Transverse colon (tissue), 4 donors: ENCODE results near the gene FBXL12. TPM values are rescaled to one million over a fixed set of nuclear protein-coding genes. Genes with fewer than 3 reads are reported as not detected.
"Not testable (repeated sequence)": the region's sequence is repeated elsewhere in the genome, so short reads cannot be mapped to it uniquely, and the experiment has no call there.

Source experiments
- DNase-seq: peaks from one replicate; pipeline ENCODE4 v3.0.0-alpha.2; 2019
- H3K27ac ChIP-seq, 4 donors: fragments of 200-600 bp; sonication (generic); 2 replicates each; pipeline ENCODE4 v1.5.1; 2016 to 2018; ENCODE audit warnings: inconsistent platforms in 4 of 4
- H3K27me3 ChIP-seq: fragments of 200-600 bp; sonication (generic); 2 replicates; pipeline ENCODE4 v1.5.1; 2017; ENCODE audit warnings: inconsistent platforms
- H3K36me3 ChIP-seq, 4 donors: fragments of 200-600 bp; sonication (generic); 2 replicates each; pipeline ENCODE4 v1.5.1; 2017 to 2019; ENCODE audit warnings: inconsistent platforms in 4 of 4
- H3K4me1 ChIP-seq, 4 donors: fragments of 200-600 bp; sonication (generic); 2 replicates each; pipeline ENCODE4 v1.5.1; 2017 to 2020; ENCODE audit warnings: inconsistent platforms in 4 of 4
- H3K4me3 ChIP-seq, 4 donors: fragments of 200-600 bp; sonication (generic); 1 replicate in 1 of 4; 2 replicates in 3 of 4; pipeline versions ENCODE4 v1.5.1 to v1.6.1; 2017 to 2019; ENCODE audit warnings: inconsistent platforms in 4 of 4
- H3K9me3 ChIP-seq, 2 donors: fragments of 200-600 bp; sonication (generic); 2 replicates each; pipeline ENCODE4 v1.5.1; 2017 to 2019; ENCODE audit warnings: inconsistent platforms in 2 of 2
- CTCF ChIP-seq, 5 experiments: fragments of 200-600 bp in 3 of 5; fragments of 450-650 bp in 2 of 5; sonication (generic) in 3 of 5; IDR thresholded peaks; 1 replicate in 2 of 5; 2 replicates in 3 of 5; pipeline ENCODE4 v1.5.1; 2016 to 2017; ENCODE audit warnings: antibody characterized with exemption in 5 of 5, inconsistent platforms in 3 of 5, mild to moderate bottlenecking in 2 of 5, moderate library complexity in 1 of 5
- EP300 ChIP-seq: sonication (generic); formaldehyde crosslinking; IDR thresholded peaks from one replicate; pipeline ENCODE4 v1.6.1; 2017; ENCODE audit warnings: antibody characterized with exemption, low read depth
- POLR2A ChIP-seq: fragments of 450-650 bp; IDR thresholded peaks from one replicate; pipeline ENCODE4 v1.6.1; 2016; ENCODE audit warnings: antibody characterized with exemption, mild to moderate bottlenecking, moderate library complexity
- POLR2AphosphoS5 ChIP-seq, 3 donors: sonication (generic); formaldehyde crosslinking; IDR thresholded peaks; one replicate each; pipeline ENCODE4 v1.6.1; 2016; ENCODE audit warnings: antibody characterized with exemption in 3 of 3
- WGBS, 2 donors: methylation state at CpG; one replicate each; pipeline ENCODE4 v1.1.5; 2018; ENCODE audit warnings: low coverage in 1 of 2; 5-methylcytosine and 5-hydroxymethylcytosine counted together
- in situ Hi-C, 4 donors: fragments of 200-750 bp; cut with MboI; loops; one replicate each; pipeline versions ENCODE4 v1.15.0 to v1.15.1; 2017; ENCODE audit warnings: low sequenced_read_pairs in 3 of 4, low pct_ligation_motif_present in 1 of 4, low pct_unique_long_range_greater_than_20kb in 1 of 4
- intact Hi-C: fragments of 100-400 bp; cut with DNase I; formaldehyde crosslinking; loops from one replicate; pipeline ENCODE4 v1.15.1; 2023; ENCODE audit warnings: low total_unique reads
- total RNA-seq, 4 donors: library from RNA; depleted of rRNA; stranded (reverse); fragments of >200 nt; gene quantifications; one replicate each; pipeline ENCODE4 v1.1.0, GENCODE V29; 2016

FBXL12 gene
- total RNA-seq, 4 donors from 2014 or later = 32.9 to 184 (median 83.1) TPM

- Histone ChIP-seq H3K4me1 (peaks cover 0 to 22% (median 11%) of the 10 kb centered on the region in 4 donors), H3K27me3 (no peaks in the 10 kb centered on the region), H3K4me3 (peak overlapping the region; percentile 51 to 73 (median 70)), H3K9me3 (no peaks in the 10 kb centered on the region), H3K27ac (peak overlapping the region; percentile 90 to 94 (median 92)), H3K36me3 (no peaks in the 10 kb centered on the region)
- TF ChIP-seq CTCF (IDR thresholded peaks at IDR 0.05) = peak in 1 of 5 experiments; percentile 22
- TF ChIP-seq POLR2A = no peak
- TF ChIP-seq POLR2AphosphoS5 (IDR thresholded peaks at IDR 0.05) = peak in 1 of 3 donors; percentile 34
- no peak for TF ChIP-seq EP300
- peak; percentile 97 for DNase-seq
- intact Hi-C loops (loop anchor here (10.0 kb wide), 2 partner anchors 478 to 578 kb away; partner anchors contain the start of gene OR7D4), in situ Hi-C loops (loop anchor here (5.0 to 25.0 kb wide), 5 partner anchors 168 to 655 kb away; partner anchors contain the start of genes ZNF559 (in 3 of the 4), ZNF561 (in 3 of the 4), ZNF699 (in 3 of the 4) and OR7G3 (in 2 of the 4))
- 0 to 2% methylated on average over 5 to 45 of the region's 70 CpGs for WGBS, 2 donors
These were observed 26.4 kb downstream of the FBXL12 start for GRCh38 chr19:9792206-9793070.

GRCh38 chr19:9791552-9792205 is 27.2 kb downstream of the FBXL12 start:
- TF ChIP-seq POLR2AphosphoS5 (IDR thresholded peaks at IDR 0.05) (peak in 2 of 3 donors; percentile 42 to 44), POLR2A (peak; percentile 60), CTCF (IDR thresholded peaks at IDR 0.05) (no peak), EP300 (no peak)
- intact Hi-C loops = loop anchor here (10.0 kb wide), 2 partner anchors 477 to 577 kb away; partner anchors contain the start of gene OR7D4
- Histone ChIP-seq H3K9me3 (no peaks in the 10 kb centered on the region), H3K4me1 (peaks cover 0 to 23% (median 11%) of the 10 kb centered on the region in 4 donors), H3K4me3 (peak overlapping the region; percentile 51 to 73 (median 70)), H3K27me3 (no peaks in the 10 kb centered on the region), H3K36me3 (no peaks in the 10 kb centered on the region), H3K27ac (peak overlapping the region; percentile 90 to 94 (median 92))
- in situ Hi-C loops = loop anchor here (5.0 to 25.0 kb wide), 5 partner anchors 167 to 654 kb away; partner anchors contain the start of genes ZNF559 (in 3 of the 4), ZNF561 (in 3 of the 4), ZNF699 (in 3 of the 4) and OR7G3 (in 2 of the 4)
- DNase-seq = peak; percentile 98
- WGBS, 2 donors = 1 to 5% methylated on average over 15 to 26 of the region's 50 CpGs

GRCh38 chr19:9791073-9791367 is 27.9 kb downstream of the FBXL12 start:
- H3K9me3 ChIP-seq, H3K36me3 ChIP-seq, DNase-seq, H3K27me3 ChIP-seq: not testable (repeated sequence)
- peak overlapping the region; percentile 82 to 94 (median 91) for H3K27ac ChIP-seq
- in situ Hi-C loops = loop anchor here (5.0 to 25.0 kb wide), 5 partner anchors 166 to 654 kb away; partner anchors contain the start of genes ZNF559 (in 3 of the 4), ZNF561 (in 3 of the 4), ZNF699 (in 3 of the 4) and OR7G3 (in 2 of the 4)
- intact Hi-C loops = loop anchor here (10.0 kb wide), 2 partner anchors 476 to 576 kb away; partner anchors contain the start of gene OR7D4
- peaks cover 0 to 28% (median 17%) of the 10 kb centered on the region in 4 donors for H3K4me1 ChIP-seq
- 80 to 83% methylated on average over 1 to 6 of the region's 6 CpGs for WGBS, 2 donors
- H3K4me3 ChIP-seq = peak overlapping the region in 2 of 4 donors; percentile 34 to 73

GRCh38 chr19:9789579-9789978 is 29.3 kb downstream of the FBXL12 start:
- H3K4me3 ChIP-seq, DNase-seq, H3K9me3 ChIP-seq, H3K36me3 ChIP-seq, H3K27me3 ChIP-seq: not testable (repeated sequence)
- intact Hi-C loops (loop anchor here (10.0 kb wide), 1 partner anchor 1115 kb away; no protein-coding TSS in a partner anchor), in situ Hi-C loops (loop anchor here in 3 of 4 donors (25.0 kb wide), 2 partner anchors 477 to 652 kb away; partner anchors contain the start of genes ZNF559 (in 3 of the 3), ZNF699 (in 3 of the 3), OR7G3 (in 2 of the 3) and ZNF317 (in 2 of the 3))
- 50 to 65% methylated on average over 5 of the region's 5 CpGs for WGBS, 2 donors
- peak overlapping the region; percentile 82 to 94 (median 91) for H3K27ac ChIP-seq
- H3K4me1 ChIP-seq = peaks cover 0 to 33% (median 22%) of the 10 kb centered on the region in 4 donors
